Stimulated activated CD4-positive, alpha-beta T cell treated with anti-CD3 and anti-CD28 coated beads, Interleukin-4, amount 100 ng/mL, for 4 hours (primary cell): Measurements from ENCODE around the gene CFAP97D2.
"Not testable (repeated sequence)": the region's sequence is repeated elsewhere in the genome, so short reads cannot be mapped to it uniquely, and the experiment has no call there.

ENCODE experiments used
- DNase-seq, 2 experiments: peaks; one replicate each; pipeline ENCODE4 v3.0.0-alpha.2; 2020

The CFAP97D2 gene

GRCh38 chr13:114158869-114159666 is 20.0 kb upstream of the CFAP97D2 start:
- DNase-seq, result not testable (repeated sequence)

GRCh38 chr13:114161028-114161556 is 18.0 kb upstream of the CFAP97D2 start:
- no peak for DNase-seq

- peak; percentile 32 to 39 for DNase-seq
Observed at GRCh38 chr13:114161644-114162532, 17.2 kb upstream of the CFAP97D2 start.

- DNase-seq, result no peak
Observed at GRCh38 chr13:114162533-114162922, 16.5 kb upstream of the CFAP97D2 start.

GRCh38 chr13:114164053-114164452 is 15.0 kb upstream of the CFAP97D2 start:
- DNase-seq, result no peak

DNA sequence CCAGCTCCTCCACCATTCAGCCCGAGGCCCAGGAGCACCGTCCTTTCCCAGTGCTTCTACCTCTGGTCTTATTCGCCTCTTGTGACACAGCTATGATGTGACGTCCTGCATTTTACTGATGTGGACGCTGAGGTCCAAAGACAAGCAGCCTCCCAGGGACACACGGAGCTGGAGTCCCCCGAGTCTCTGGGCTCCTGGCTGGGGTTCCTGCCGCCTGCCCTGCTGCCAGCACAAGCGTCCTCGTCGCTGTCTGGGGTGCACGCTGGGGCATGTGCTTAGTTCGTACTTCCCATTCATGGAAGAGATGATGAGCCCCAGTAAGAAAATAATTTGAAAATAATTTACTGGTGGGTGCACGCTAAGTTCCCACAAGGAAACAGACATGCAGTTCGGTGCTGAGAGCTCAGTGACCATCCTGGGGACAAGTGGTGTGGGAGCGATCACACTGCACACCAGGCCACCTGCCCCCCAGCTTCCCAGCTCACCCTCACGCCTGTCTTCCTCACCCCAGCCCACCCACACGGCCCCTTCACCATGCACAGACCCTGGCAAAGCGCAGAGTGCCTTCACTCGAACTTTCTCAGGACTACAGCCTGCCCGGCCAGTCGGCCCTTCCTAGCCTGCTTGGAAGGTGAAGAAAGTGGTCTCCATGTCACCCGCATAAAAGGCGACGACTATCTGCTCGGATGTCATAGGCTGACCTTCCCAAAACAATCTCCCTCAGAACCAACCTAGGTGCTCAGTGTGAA is 14.2 kb upstream of the CFAP97D2 start:
- no peak for DNase-seq

DNA sequence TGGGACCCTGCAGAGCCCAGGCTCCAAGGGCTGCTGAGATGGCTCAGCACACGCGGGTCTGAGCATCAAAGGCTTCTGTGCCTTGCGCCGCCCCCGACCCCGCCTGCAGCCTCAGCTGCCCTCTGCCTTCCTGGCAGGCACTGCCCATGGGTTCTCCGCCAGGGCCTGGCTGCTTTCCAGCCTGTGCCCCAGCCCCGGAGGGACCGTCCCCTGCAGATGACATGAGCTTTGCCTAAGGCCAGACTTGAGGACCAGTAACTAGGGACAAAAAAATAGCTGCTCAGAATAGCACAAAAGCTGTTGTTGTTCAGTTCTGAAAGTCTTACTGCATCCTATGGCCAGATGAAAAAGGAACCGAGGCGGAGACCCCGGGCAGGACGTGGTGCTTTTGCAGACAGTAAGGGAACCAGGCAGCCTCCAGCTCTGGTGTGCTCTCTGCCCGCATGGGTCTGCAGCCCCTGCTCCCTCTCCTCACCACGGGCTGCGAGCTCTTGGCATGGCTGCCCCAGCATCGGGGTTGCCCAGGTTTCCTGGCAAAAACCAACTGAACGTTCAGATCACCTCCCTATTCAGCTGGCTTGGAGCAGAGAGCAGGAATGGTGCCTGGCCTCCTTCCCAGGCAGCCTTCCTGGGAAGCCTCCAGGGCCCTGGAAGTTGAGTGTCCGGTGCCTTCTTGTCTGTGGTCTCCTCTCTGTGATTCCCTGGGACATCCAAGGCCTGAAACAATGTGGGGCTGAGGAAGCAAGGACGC is 12.5 kb upstream of the CFAP97D2 start:
- no peak for DNase-seq

GRCh38 chr13:114167426-114167825 is 11.6 kb upstream of the CFAP97D2 start:
- no peak for DNase-seq

DNA sequence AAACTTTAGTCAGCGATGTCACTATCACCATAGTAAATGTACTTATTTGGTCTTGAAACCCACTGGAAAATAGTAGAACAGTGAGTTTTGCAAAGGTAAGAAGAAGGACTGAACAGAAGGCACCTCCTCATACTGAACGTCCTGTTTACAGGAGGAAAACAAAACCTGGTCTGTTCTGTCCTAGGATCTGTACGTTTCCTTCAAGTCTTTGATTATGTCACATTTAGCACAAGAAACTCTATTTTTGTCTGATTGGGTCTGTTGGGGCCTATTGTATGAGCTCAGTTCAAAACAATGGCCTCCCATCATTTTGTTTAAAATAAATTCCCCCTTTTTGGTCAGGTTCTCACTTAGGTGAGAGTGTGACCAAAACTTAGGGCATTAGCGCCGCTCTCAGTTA is 11.2 kb upstream of the CFAP97D2 start:
- no peak for DNase-seq

DNA sequence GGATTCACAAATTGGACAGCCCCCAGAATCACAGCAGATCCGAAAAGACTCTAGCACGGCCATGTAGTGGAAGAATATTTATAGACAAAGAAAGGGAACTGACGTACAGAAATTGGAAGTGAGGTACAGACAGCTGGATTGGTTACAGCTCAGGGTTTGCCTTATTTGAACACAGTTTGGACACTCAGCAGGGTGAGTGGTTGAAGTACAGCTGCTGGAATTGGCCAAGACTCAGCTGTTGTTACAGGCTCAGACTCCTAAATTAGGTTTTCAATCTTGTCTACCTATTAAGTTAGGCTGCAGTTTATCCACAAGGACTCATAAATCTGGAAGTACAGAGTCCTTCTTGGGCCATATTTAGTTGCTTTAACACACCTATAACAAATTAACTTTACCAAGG is 5.8 kb upstream of the CFAP97D2 start:
- DNase-seq, result no peak

DNA sequence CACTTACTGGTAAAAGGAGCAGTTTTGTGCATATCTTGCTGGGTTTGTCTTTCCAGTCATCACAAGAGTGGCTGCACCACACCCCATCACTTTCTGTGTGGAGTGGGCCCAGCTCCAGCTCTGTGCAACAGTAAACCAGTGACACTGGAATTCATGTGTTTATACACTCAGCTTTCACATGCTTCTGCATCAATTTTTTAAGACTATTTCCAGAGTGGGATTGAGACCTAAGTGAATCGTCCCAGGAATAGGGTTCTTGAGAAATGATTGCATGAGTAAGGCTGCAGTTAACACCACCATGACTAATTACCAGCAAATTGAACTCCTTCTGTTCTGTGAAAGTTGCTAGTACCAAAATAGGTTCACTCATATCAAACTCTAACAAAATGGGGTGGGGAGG is 5.3 kb upstream of the CFAP97D2 start:
- no peak for DNase-seq

DNA sequence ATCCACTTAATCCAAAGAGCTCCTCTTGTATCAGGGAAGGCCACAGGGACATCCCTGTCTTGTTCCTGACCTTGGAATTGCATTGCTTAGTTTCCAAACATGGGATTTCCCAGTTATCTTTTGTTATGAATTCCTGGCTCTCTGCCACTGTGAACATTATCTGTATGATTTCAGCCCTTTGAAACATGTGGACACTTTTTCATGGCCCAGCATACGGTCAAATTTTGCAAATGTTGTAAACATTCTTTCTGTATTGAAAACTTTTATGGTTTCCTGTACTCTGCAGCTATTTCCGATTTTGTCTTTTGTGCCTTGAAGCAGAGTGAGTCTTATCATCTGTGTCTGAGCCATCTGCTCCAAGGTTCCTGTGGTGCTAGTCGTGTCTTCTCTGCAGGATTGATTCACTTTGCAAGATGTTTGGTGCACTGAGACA is 4.5 kb upstream of the CFAP97D2 start:
- no peak for DNase-seq

GRCh38 chr13:114176359-114176902 is 2.6 kb upstream of the CFAP97D2 start:
- peak in 1 of 2 experiments; percentile 48 for DNase-seq

- peak in 1 of 2 experiments; percentile 22 for DNase-seq
Observed at GRCh38 chr13:114177245-114178010, 1.6 kb upstream of the CFAP97D2 start.

DNA sequence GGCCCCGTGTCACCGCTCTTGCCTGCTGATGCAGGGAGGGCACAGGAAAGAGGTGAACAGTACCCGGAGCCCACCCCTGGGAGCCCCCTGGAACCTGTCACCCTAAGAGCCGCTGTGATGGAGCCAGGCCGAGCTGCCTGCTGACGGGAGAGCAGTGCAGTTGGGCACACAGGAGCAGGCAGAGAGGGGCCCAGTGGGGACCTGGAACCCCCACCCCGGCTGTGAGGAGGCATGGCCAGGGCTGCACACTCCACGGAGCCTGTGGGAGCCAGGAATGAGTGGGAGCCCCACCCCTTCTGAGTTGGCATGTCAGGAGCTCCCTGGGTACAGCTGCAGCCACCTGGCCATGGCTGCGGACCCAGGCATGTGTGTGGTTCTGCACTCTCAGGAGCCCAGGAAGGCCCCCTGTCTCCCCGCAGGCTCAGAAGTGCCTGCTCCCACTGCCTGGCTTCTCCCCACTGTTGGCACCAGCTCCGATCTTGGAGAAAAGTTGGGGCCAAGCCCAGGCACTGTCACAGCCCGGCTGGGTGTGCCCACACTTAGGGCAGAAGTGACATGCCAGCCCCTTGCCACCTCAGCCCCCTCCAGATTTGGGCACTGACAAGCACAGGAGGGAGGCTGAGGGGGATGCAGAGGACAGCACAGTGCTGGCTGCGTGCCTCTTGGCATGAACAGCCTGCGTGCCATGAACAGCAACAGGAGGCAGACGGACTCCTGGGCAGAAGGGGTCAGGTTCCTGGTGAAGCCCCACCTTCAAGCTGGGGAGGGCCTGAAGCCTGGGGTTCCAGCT is 6.3 kb downstream of the CFAP97D2 start:
- DNase-seq, result no peak

GRCh38 chr13:114194853-114195252 is 15.8 kb downstream of the CFAP97D2 start:
- peak in 1 of 2 experiments; percentile 27 for DNase-seq

DNA sequence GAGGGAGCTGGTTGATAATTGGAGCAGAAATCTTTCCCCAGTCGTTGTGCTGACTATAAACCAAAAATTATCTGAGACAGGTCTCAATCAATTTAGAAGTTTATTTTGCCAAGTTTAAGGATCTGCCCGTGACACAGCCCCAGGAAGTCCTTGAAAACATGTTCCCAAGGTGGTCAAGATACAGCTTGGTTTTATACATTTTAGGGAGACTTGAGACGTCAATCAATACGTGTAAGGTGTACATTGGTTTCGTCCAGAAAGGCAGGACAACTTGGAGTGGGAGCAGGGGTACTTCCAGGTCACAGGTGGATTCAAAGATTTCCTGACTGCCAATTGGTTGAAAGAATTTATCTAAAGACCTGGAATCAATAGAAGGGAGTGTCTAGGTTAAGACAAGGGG is 17.6 kb downstream of the CFAP97D2 start:
- no peak for DNase-seq

DNA sequence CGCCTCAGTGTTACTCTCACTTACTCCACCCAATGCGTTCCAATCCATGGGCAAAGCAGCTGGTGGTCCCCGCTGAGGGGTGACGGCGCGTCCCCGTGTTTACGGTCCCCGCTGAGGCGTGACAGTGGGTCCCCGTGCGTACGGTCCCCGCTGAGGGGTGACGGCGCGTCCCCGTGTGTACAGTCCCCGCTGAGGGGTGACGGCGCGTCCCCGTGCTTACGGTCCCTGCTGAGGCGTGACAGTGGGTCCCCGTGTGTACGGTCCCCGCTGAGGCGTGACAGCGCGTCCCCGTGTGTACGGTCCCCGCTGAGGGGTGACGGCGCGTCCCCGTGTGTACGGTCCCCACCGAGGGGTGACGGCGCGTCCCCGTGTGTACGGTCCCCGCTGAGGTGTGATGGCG is 19.5 kb downstream of the CFAP97D2 start:
- DNase-seq, result no peak

- not testable (repeated sequence) for DNase-seq
Observed at GRCh38 chr13:114199526-114199925, 20.5 kb downstream of the CFAP97D2 start.

- no peak for DNase-seq
Observed at GRCh38 chr13:114199954-114200353, 20.9 kb downstream of the CFAP97D2 start.
